Erythroblast (primary cell): Measurements from ENCODE around the gene RGPD4.

Source experiments
- GATA1 ChIP-seq: IDR thresholded peaks from 2 replicates; pipeline ENCODE4 v1.6.1; 2011; ENCODE audit warnings: low read depth, mild to moderate bottlenecking, control low read depth, low read length, moderate library complexity
- POLR2A ChIP-seq: IDR thresholded peaks from 2 replicates; pipeline ENCODE4 v1.6.1; 2011; ENCODE audit warnings: mild to moderate bottlenecking, low read length

DNA sequence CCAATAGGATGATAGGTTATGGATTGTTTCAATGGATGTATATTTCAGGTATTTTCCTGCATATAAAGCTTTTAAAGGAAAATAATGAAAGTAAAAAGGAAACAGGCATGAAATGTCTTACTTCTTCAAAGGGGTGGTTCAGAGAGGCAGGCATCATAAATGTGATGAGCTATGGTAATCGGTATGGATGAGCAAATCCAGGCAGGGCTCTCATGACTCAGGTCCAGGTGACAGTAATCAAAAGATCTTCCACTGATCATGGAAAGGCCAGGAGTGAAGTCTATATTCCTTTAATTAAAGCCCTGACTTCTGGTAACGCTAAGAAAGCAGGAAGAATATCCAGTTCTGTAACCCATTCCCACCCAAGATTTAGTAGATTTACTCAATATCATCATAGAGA lies 48.7 kb upstream of the RGPD4 start:
- TF ChIP-seq POLR2A (no peak), GATA1 (no peak)
